Stimulated activated CD4-positive, alpha-beta T cell treated with anti-CD3 and anti-CD28 coated beads, Interleukin-4, amount 100 ng/mL, for 1 hour (primary cell): Measurements from ENCODE around the gene CKB.

Source experiments
- DNase-seq: peaks from one replicate; pipeline ENCODE4 v3.0.0-alpha.2; 2020

The CKB gene

DNA sequence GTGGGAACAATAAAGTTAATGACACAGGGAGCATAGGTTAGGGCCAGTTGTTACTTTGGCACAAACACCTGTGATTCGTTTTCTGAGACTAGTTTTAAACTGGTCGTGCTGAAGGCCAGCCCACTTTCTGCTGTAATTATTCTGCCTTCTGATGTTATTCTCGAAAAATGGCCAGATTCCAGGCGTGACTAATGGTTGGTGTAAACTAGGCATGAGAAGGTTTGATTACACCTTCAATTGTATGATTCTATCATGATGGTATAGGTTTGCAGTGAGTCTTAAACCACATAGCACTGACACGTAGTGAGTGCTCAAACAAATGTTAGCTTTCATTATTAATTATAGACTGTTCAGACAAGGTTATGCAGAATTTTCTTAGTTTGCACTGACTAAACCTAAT lies 39.0 kb downstream of the CKB start:
- DNase-seq: no peak

DNA sequence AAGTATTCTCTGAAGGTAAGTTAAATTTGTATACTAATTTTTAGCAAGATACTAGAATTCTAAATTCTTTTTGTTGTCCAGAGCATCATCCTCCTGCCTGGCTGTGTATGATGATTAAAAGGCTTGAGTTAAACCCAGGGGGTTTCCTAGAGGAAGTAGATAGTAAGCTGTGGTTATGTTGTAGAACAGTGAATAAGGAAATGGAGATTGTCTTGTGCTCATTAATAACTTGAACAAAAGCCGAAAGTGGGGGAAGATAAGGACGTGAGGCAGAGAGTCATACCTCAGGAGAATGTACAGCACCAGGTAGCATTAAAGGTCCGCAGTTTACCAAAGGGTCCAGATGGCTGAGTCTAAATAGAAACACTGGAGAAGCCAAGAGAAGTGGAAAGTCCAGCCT lies 42.0 kb downstream of the CKB start:
- DNase-seq: no peak

DNA sequence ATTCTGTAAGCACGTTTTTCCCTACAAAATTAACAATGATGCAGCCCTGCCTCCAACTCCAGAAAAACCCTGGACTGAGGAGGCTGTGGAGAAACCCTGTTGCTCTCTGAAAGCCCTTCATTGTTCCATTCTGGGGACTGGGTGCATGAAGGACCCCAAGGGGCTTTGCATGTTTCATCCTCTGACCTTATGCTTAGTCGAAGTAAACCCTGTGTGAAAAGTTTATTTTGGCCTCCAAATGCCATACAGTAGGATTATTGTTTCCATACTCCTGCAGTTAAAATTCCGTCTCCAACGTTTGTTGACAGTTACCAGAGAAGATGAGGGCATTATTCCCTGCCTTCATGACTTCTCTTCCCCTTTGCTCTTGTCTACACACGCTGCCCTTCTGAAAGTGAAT lies 46.0 kb downstream of the CKB start:
- no peak for DNase-seq

DNA sequence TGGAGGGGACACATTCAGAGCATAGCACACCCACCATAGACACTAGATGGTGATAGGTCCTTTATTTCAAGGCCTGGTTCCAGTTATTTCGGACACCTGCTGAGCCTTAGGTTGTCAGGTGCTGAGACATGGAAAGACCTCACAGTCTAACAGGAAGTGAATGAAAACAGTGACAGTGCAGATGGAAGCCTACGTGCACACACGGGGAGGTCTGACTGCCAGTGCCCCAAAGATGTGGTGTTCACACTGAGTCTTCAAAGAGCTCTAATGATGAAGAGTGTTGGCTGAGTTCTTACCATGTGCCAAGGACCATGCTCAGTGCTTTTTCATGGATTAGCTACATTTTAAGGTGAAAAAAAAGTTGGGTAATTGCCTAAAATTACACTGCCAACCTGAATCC lies 46.6 kb downstream of the CKB start:
- DNase-seq: no peak

DNA sequence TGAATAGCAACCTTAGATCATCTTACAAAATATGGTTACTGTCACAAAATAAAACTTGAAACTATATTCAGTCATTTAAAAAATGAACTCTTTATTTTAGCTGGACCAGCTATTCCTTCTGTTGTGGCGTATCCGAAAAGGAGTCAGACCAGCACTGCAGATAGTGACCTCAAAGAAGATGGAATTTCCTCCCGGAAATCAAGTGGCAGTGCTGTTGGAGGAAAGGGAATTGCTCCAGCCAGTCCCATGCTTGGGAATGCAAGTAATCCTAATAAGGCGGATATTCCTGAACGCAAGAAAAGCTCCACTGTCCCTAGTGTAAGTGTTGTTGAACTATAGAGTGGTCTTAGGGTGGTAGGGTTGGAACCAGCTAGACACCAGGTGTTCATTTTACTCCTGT lies 47.7 kb downstream of the CKB start:
- no peak for DNase-seq

DNA sequence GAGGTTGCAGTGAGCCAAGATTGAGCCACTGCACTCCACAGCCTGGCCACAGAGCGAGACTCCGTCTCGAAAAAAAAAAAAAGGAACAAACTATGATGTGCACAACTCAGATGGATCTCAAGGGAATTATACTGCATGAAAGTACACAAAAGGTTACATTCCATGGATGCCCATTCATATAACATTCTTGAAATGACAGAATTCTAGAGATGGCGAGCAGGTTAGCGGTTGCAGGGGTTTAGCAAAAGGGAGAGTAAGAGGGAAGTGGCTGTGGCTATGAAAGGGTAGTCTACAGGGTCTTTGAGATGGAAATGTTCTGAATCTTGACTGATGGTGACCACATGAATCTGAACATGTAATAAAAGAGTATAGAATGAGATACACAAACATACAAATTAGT lies 49.7 kb downstream of the CKB start:
- no peak for DNase-seq
